ENCODE results near the gene PLOD2.

The PLOD2 gene

GRCh38 chr3:146110161-146110560 is 50.8 kb downstream of the PLOD2 start:
- no peak for TF ChIP-seq CTCF (IDR thresholded peaks at IDR 0.05; ENCODE audit: control insufficient read depth, extremely low read depth, insufficient read depth)
- no peak overlapping the region for H3K4me3 ChIP-seq (ENCODE audit: low read depth, low read length)
- DNase-seq (ENCODE audit: low read depth), result no peak

- DNase-seq (ENCODE audit: low read depth), result no peak
- H3K4me3 ChIP-seq (ENCODE audit: low read depth, low read length), result no peak overlapping the region
- TF ChIP-seq CTCF (IDR thresholded peaks at IDR 0.05; ENCODE audit: control insufficient read depth, extremely low read depth, insufficient read depth), result no peak
Measured at GRCh38 chr3:146106986-146107385, 54.0 kb downstream of the PLOD2 start.

GRCh38 chr3:146104068-146104467 is 56.9 kb downstream of the PLOD2 start:
- TF ChIP-seq CTCF (IDR thresholded peaks at IDR 0.05; ENCODE audit: control insufficient read depth, extremely low read depth, insufficient read depth), result no peak
- no peak overlapping the region for H3K4me3 ChIP-seq (ENCODE audit: low read depth, low read length)
- DNase-seq (ENCODE audit: low read depth), result no peak

GRCh38 chr3:146102885-146103284 is 58.1 kb downstream of the PLOD2 start:
- no peak for DNase-seq (ENCODE audit: low read depth)
- no peak for TF ChIP-seq CTCF (IDR thresholded peaks at IDR 0.05; ENCODE audit: control insufficient read depth, extremely low read depth, insufficient read depth)
- H3K4me3 ChIP-seq (ENCODE audit: low read depth, low read length), result no peak overlapping the region

GRCh38 chr3:146101538-146101937 is 59.4 kb downstream of the PLOD2 start:
- no peak for TF ChIP-seq CTCF (IDR thresholded peaks at IDR 0.05; ENCODE audit: control insufficient read depth, extremely low read depth, insufficient read depth)

GRCh38 chr3:146100825-146101444 is 60.0 kb downstream of the PLOD2 start:
- TF ChIP-seq CTCF (IDR thresholded peaks at IDR 0.05; ENCODE audit: control insufficient read depth, extremely low read depth, insufficient read depth), result no peak
- H3K4me3 ChIP-seq (ENCODE audit: low read depth, low read length), result no peak overlapping the region
- DNase-seq (ENCODE audit: low read depth), result no peak

More at GRCh38 chr3:146101538-146101937, 59.4 kb downstream of the PLOD2 start:
- H3K4me3 ChIP-seq (ENCODE audit: low read depth, low read length), result no peak overlapping the region
- no peak for DNase-seq (ENCODE audit: low read depth)

- DNase-seq (ENCODE audit: low read depth), result no peak
- TF ChIP-seq CTCF (IDR thresholded peaks at IDR 0.05; ENCODE audit: control insufficient read depth, extremely low read depth, insufficient read depth), result no peak
- H3K4me3 ChIP-seq (ENCODE audit: low read depth, low read length), result no peak overlapping the region
Measured at GRCh38 chr3:146100180-146100579, 60.8 kb downstream of the PLOD2 start.

All from LNCaP clone FGC (cell line).